DOHH2 (cell line): ENCODE data around the gene IMPG2.

Source experiments
- H3F3A ChIP-seq: fragments of 200-600 bp; sonication (generic), shearing (Covaris generic); 2 replicates; pipeline ENCODE4 v1.6.0; 2016; ENCODE audit warnings: antibody characterized with exemption, mild to moderate bottlenecking; ENCODE audit not compliant: control insufficient read depth, insufficient read depth
- H3K27ac ChIP-seq: fragments of 200-600 bp; sonication (generic); 2 replicates; pipeline ENCODE4 v1.5.1; 2014; ENCODE audit warnings: low read depth, mild to moderate bottlenecking, low read length, moderate library complexity
- H3K27me3 ChIP-seq: fragments of 200-600 bp; sonication (generic); 2 replicates; pipeline ENCODE4 v1.6.1; 2014; ENCODE audit warnings: mild to moderate bottlenecking, low read length, mixed read lengths; ENCODE audit not compliant: control insufficient read depth
- H3K36me3 ChIP-seq: fragments of 200-600 bp; sonication (generic); 2 replicates; pipeline ENCODE4 v1.6.1; 2014; ENCODE audit warnings: mild to moderate bottlenecking, low read length, moderate library complexity, mixed read lengths; ENCODE audit not compliant: control insufficient read depth
- H3K4me1 ChIP-seq: fragments of 200-600 bp; sonication (generic); 2 replicates; pipeline ENCODE4 v1.6.1; 2014; ENCODE audit warnings: mild to moderate bottlenecking, low read length, mixed read lengths; ENCODE audit not compliant: control insufficient read depth
- H3K4me2 ChIP-seq: fragments of 200-600 bp; sonication (generic); 2 replicates; pipeline ENCODE4 v1.6.0; 2014; ENCODE audit warnings: mild to moderate bottlenecking, low read length, moderate library complexity
- H3K4me3 ChIP-seq: fragments of 200-600 bp; sonication (generic); 2 replicates; pipeline ENCODE4 v1.5.1; 2014; ENCODE audit warnings: mild to moderate bottlenecking, low read length, mixed read lengths
- H3K79me2 ChIP-seq: fragments of 200-600 bp; sonication (generic); 2 replicates; pipeline ENCODE4 v1.6.1; 2014; ENCODE audit warnings: mild to moderate bottlenecking, low read length, mixed read lengths; ENCODE audit not compliant: control insufficient read depth
- H3K9me2 ChIP-seq: fragments of 200-600 bp; sonication (generic); replicated peaks from 2 replicates; pipeline ENCODE4 v1.6.1; 2014; ENCODE audit warnings: mild to moderate bottlenecking, low read length, mixed read lengths; ENCODE audit not compliant: control insufficient read depth
- H3K9me3 ChIP-seq: fragments of 200-600 bp; sonication (generic); 2 replicates; pipeline ENCODE4 v1.6.1; 2014; ENCODE audit warnings: antibody characterized with exemption, low read length, mixed read lengths; ENCODE audit not compliant: control insufficient read depth, insufficient read depth
- H4K20me1 ChIP-seq: fragments of 200-600 bp; sonication (generic); 2 replicates; pipeline ENCODE4 v1.6.0; 2014; ENCODE audit warnings: low read depth, mild to moderate bottlenecking, antibody characterized with exemption, low read length, moderate library complexity; ENCODE audit not compliant: control insufficient read depth, insufficient read depth
- CTCF ChIP-seq: fragments of 200-600 bp; sonication (generic); IDR thresholded peaks from one replicate; pipeline ENCODE4 v1.5.1; 2014; ENCODE audit warnings: antibody characterized with exemption, mild to moderate bottlenecking, low read depth, low read length; ENCODE audit not compliant: poor library complexity, severe bottlenecking
- EZH2phosphoT487 ChIP-seq: fragments of 200-600 bp; sonication (generic); IDR thresholded peaks from 2 replicates; pipeline ENCODE4 v1.6.1; 2017; ENCODE audit warnings: borderline replicate concordance, mild to moderate bottlenecking, antibody characterized with exemption, low read length, moderate library complexity, mixed read lengths

The IMPG2 gene

GRCh38 chr3:101230618-101231017 lies 89.8 kb downstream of the IMPG2 start:
- TF ChIP-seq EZH2phosphoT487: no peak
- H3K36me3 ChIP-seq: no peaks in the 10 kb centered on the region

GRCh38 chr3:101229681-101230080 lies 90.7 kb downstream of the IMPG2 start:
- Histone ChIP-seq H3K79me2 (no peaks in the 10 kb centered on the region), H3K27me3 (no peaks in the 10 kb centered on the region)

More at GRCh38 chr3:101230618-101231017, 89.8 kb downstream of the IMPG2 start:
- Histone ChIP-seq H3K4me1 (peaks cover 8% of the 10 kb centered on the region), H3K4me3 (no peak overlapping the region), H3K79me2 (no peaks in the 10 kb centered on the region), H3K9me3 (no peaks in the 10 kb centered on the region), H3K9me2 (no peaks in the 10 kb centered on the region), H3K4me2 (no peak overlapping the region), H4K20me1 (no peaks in the 10 kb centered on the region), H3F3A (no peaks in the 10 kb centered on the region), H3K27me3 (no peaks in the 10 kb centered on the region), H3K27ac (no peak overlapping the region)

GRCh38 chr3:101228441-101228840 lies 91.9 kb downstream of the IMPG2 start:
- TF ChIP-seq CTCF (no peak), EZH2phosphoT487 (no peak)
- no peaks in the 10 kb centered on the region for H3K27me3 ChIP-seq
- no peaks in the 10 kb centered on the region for H4K20me1 ChIP-seq
- H3K36me3 ChIP-seq: no peaks in the 10 kb centered on the region
- H3K9me2 ChIP-seq: no peaks in the 10 kb centered on the region
- H3K4me1 ChIP-seq: peaks cover 8% of the 10 kb centered on the region
- H3F3A ChIP-seq: no peaks in the 10 kb centered on the region
- H3K27ac ChIP-seq: no peak overlapping the region
- H3K9me3 ChIP-seq: no peaks in the 10 kb centered on the region
- no peak overlapping the region; the same call in 1 of the 2 replicates for H3K4me2 ChIP-seq
- no peak overlapping the region for H3K4me3 ChIP-seq
- H3K79me2 ChIP-seq: no peaks in the 10 kb centered on the region

More at GRCh38 chr3:101229681-101230080, 90.7 kb downstream of the IMPG2 start:
- no peaks in the 10 kb centered on the region for H3K9me3 ChIP-seq
- H3K9me2 ChIP-seq: no peaks in the 10 kb centered on the region
- H3K27ac ChIP-seq: no peak overlapping the region
- TF ChIP-seq EZH2phosphoT487: no peak
- TF ChIP-seq CTCF: no peak
- no peaks in the 10 kb centered on the region for H3K36me3 ChIP-seq
- no peaks in the 10 kb centered on the region for H3F3A ChIP-seq
- no peak overlapping the region for H3K4me3 ChIP-seq
- peaks cover 8% of the 10 kb centered on the region for H3K4me1 ChIP-seq
- no peak overlapping the region for H3K4me2 ChIP-seq
- no peaks in the 10 kb centered on the region for H4K20me1 ChIP-seq

GRCh38 chr3:101224739-101225138 lies 95.6 kb downstream of the IMPG2 start:
- no peak overlapping the region for H3K4me2 ChIP-seq
- H3K36me3 ChIP-seq: no peaks in the 10 kb centered on the region
- TF ChIP-seq EZH2phosphoT487 (no peak), CTCF (no peak)
- peaks cover 8% of the 10 kb centered on the region for H3K4me1 ChIP-seq
- peaks cover under 1% of the 10 kb centered on the region; the same call in 1 of the 2 replicates for H3K9me3 ChIP-seq
- H3K9me2 ChIP-seq: no peaks in the 10 kb centered on the region
- H3K27me3 ChIP-seq: no peaks in the 10 kb centered on the region
- no peaks in the 10 kb centered on the region for H4K20me1 ChIP-seq
- H3K27ac ChIP-seq: no peak overlapping the region
- no peak overlapping the region for H3K4me3 ChIP-seq
- no peaks in the 10 kb centered on the region for H3K79me2 ChIP-seq
- no peaks in the 10 kb centered on the region for H3F3A ChIP-seq
